IPS-18c (cell line): ENCODE data around the gene PPDPF.
"Not testable (repeated sequence)": the region's sequence is repeated elsewhere in the genome, so short reads cannot be mapped to it uniquely, and the experiment has no call there.

Source experiments
- H3K4me3 ChIP-seq: 2 replicates; pipeline ENCODE4 v1.7.0; 2013; ENCODE audit warnings: low read depth, mild to moderate bottlenecking, low read length, moderate library complexity; ENCODE audit not compliant: insufficient read depth
- H3K9me3 ChIP-seq: one replicate; pipeline ENCODE4 v1.6.1; 2013; ENCODE audit warnings: mild to moderate bottlenecking, low read length, moderate library complexity; ENCODE audit not compliant: control insufficient read depth, insufficient read depth

Gene PPDPF

GRCh38 chr20:63549679-63550282 is 29.2 kb downstream of the PPDPF start:
- Histone ChIP-seq H3K9me3 (no peaks in the 10 kb centered on the region), H3K4me3 (no peak overlapping the region)

DNA sequence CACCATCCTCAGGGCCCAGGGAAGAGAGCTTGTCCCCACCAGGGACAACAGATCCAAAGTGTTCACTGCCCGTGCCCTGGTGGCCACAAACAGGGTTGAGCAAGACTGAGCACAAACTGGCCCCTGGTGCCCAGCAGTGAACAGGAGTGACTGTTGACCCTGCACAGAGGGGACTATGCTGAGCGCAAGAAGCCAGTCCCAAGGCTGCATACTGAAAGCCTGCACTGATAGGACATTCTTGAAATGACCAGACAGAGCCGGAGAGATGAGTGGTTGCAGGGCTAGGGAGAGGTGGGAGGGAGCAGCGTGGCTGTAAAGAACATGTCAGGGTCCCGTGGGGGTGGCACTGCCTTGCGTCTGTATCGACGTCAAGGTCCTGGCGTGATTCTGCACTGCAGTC is 30.5 kb downstream of the PPDPF start:
- Histone ChIP-seq H3K9me3 (no peaks in the 10 kb centered on the region), H3K4me3 (no peak overlapping the region)

GRCh38 chr20:63552481-63553249 is 32.1 kb downstream of the PPDPF start:
- peak overlapping the region; percentile 25; the same call in 1 of the 2 replicates for H3K4me3 ChIP-seq
- no peaks in the 10 kb centered on the region for H3K9me3 ChIP-seq

DNA sequence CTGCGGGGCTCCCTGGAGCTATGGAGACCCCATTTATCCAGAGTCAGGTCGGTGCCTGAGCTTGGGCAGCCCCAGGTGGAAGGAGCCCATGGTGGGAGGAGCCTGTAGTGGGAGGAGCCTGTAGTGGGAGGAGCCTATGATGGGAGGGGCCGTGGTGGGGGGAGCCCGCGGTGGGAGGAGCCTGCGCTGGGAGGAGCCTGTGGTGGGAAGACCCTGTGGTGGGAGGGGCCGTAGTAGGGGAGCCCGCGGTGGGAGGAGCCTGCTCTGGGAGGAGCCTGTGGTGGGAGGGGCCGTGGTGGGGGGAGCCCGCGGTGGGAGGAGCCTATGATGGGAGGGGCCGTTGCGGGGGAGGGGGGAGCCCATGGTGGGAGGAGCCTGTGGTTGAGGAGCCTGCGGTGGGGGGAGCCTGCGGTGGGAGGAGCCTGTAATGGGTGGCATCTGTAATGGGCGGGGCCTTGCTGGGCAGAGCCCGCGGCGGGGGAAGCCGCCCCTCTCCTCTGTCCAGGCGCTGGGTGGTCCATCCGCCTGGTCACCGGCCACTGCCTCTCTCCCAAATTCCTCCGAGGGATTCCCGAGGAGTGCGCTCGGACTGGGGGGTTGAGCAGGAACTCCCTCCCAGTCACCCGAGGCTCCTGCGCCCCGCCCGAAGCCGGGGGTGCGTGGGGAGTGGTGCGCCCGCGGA is 32.8 kb downstream of the PPDPF start:
- Histone ChIP-seq H3K4me3 (peak overlapping the region; percentile 80), H3K9me3 (no peaks in the 10 kb centered on the region)

DNA sequence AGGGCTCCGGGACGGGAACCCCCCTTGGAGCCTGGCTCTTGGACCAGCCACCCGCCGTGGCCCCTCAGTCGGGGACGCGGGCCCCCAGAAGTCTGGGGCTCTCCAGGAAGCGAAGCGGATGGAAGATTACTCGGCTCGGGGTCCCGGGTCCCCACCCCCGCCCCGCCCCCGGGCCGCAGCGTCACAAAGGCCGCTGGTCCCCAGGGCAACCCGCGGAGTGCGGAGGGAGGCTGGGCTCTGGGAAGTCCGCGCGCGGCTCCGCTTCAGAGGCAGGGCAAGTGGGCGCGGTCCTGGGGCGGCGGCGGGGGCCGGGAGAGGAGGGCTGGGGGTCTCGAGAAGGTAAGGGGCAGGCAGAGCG is 33.3 kb downstream of the PPDPF start, which contains the start of gene FNDC11:
Gene FNDC11, plus strand, starts transcription at position 227 of the 358 bp plus-strand sequence. CDS start 1,505 bp downstream, outside the sequence.
- peak within 1 kb of the TSS; percentile 80 for H3K4me3 ChIP-seq
- no peaks in the 10 kb centered on the region for H3K9me3 ChIP-seq

GRCh38 chr20:63554361-63555278 is 34.1 kb downstream of the PPDPF start:
- H3K4me3 ChIP-seq, result peak overlapping the region; percentile 80
- no peaks in the 10 kb centered on the region for H3K9me3 ChIP-seq

- Histone ChIP-seq H3K9me3 (no peaks in the 10 kb centered on the region), H3K4me3 (peak overlapping the region; percentile 9; the same call in 1 of the 2 replicates)
Observed at GRCh38 chr20:63555661-63556381, 35.3 kb downstream of the PPDPF start.

DNA sequence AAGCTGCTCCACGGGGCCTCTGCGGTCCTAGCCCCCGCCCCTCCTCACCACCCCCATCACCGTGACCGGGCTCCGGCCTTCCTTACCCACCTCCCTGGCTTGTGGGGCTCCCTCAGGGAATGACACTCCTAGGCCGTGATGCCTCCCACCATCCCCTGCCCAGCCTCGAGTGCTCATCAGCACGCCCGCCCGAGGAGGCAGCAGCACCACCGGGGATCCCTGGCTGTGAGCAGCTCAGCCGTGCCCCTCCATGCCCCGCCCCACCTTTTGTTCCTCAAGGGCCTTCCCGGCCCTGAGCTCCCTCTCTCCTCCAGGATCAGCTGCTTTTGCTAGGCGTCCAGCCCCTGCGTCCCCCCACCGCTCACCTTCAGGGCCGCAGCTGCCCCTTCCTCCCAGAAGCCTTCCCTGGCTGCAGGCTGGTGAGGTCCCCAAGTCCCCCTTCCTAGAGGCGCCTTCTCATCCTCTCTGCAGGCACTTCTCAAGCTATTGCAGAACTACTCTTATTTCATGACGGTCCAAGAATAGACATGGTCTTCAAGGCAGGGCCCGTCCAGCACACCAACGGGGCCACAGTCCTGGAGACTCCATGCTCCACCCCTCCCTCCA is 36.4 kb downstream of the PPDPF start:
- Histone ChIP-seq H3K4me3 (no peak overlapping the region), H3K9me3 (no peaks in the 10 kb centered on the region)

GRCh38 chr20:63557481-63557891 is 36.9 kb downstream of the PPDPF start:
- no peaks in the 10 kb centered on the region for H3K9me3 ChIP-seq
- no peak overlapping the region for H3K4me3 ChIP-seq

DNA sequence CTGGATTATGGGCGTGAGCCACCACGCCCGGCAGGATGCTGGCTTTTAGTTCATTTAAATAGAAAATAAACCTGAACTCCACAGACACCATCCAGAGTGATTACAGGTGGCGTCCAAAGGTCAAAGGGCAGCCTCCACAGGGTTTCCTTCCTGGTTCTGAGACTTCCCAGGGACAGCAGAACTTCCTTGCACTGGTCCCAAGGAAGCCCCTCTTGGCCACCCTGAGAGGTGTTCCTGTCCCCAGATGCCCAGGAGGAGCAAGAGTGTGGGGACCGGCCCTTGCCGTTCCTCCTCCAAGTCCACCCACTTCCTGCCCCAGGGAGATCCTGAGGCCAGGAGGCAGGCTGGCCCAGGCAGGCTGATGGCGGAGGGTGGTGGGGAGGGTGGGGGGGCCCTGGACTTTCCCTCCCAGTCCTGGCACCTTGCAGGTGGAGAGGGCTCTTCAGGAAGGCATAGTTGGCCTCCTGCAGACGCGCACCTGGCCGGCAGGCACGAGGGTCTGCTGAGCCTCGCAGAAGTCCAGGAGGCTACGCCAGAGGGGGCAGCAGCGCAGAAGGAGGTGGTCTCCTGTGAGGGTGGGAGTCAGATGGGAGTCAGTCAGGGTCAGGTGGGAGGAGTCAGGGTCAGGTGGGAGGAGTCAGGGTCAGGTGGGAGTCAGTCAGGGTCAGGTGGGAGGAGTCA is 38.4 kb downstream of the PPDPF start:
- H3K4me3 ChIP-seq, result no peak overlapping the region
- H3K9me3 ChIP-seq, result no peaks in the 10 kb centered on the region

DNA sequence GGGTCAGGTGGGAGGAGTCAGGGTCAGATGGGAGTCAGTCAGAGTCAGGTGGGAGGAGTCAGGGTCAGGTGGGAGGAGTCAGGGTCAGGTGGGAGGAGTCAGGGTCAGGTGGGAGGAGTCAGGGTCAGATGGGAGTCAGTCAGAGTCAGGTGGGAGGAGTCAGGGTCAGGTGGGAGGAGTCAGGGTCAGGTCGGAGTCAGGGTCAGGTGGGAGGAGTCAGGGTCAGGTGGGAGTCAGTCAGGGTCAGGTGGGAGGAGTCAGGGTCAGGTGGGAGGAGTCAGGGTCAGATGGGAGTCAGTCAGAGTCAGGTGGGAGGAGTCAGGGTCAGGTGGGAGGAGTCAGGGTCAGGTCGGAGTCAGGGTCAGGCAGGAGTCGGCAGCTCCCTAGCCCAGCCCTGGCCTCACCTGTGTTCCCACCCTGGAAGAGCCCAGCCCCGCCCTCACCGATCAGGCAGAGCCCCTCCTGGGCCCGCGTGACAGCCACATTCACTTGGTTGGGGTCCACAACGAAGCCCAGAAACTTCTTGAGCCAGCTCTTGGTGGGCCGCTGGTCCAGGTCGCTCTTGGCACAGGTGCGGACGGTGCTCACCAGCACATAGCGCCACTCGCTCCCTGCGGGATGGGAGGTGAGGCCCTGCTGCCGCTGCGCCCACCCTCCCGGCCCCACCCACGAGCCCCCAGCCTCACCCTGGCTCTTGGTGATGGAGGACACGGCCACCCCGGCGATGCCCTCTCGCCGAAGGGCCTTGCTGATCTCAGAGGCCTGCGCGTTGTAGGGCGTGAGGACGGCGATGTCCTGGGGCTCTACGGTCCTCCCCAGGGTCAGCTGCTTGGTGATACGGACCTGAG is 39.1 kb downstream of the PPDPF start:
- not testable (repeated sequence) for H3K4me3 ChIP-seq, H3K9me3 ChIP-seq

DNA sequence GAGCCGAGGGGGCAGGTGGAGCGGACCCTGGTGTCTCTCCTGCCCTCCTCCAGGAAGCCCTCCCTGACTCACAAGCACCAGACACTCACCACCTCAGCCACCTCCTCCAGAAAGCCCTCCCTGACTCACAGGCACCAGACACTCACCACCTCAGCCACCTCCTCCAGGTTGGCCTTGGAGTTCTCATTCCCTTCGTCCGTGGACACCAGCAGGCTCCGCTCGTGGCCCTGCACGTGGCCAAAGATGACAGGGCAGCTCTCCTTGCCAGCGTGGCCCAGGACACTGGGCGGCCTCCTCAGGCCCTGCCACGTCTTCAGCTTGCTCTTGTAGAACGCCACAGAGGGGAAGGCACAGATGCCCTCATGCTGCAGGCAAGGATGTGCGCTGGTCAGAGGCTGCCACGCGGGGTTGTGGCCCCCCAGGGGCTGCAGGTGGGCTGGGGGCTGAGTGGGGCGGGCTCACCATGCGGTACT is 39.8 kb downstream of the PPDPF start:
- no peaks in the 10 kb centered on the region for H3K9me3 ChIP-seq
- H3K4me3 ChIP-seq, result no peak overlapping the region

DNA sequence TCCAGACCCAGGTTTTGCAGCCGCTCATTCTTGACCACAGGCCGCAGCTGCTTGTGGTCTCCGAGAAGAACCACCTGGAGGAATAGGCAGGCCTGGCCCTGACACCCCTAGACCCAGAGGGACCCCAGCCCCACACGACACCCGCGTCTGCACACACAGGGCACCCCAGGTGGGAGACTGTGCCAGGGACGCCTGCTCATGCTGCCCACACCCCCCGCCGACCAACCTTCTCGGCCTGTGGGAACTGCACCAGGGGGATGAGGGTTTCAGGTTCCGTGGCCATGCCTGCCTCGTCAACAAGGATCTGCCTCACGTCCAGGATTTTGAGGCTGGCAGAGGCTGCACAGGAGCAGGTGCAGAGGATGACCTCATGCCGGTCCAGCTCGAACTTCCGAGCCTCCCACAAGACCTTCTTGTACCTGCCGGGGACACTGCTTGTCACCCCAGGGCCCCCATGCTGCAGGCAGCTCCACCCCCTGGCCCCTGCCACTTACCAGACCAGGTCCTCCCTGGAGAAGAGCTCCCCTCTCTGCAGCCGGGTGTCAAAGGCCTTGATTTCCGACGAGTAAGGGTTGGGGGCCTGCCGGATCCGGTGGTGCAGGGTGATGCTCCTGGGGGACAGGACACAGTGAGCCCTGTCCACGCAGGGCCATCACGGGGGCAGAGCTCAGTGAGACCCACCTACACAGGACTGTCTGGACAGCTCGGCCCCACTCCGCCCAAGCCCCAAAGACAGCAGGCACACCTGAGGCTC is 40.5 kb downstream of the PPDPF start:
- no peak overlapping the region for H3K4me3 ChIP-seq
- no peaks in the 10 kb centered on the region for H3K9me3 ChIP-seq

GRCh38 chr20:63561624-63562396 is 41.2 kb downstream of the PPDPF start:
- Histone ChIP-seq H3K4me3 (no peak overlapping the region), H3K9me3 (no peaks in the 10 kb centered on the region)
